Omental fat pad (tissue), 4 donors: ENCODE results near the gene NFATC4. TPM values are rescaled to one million over a fixed set of nuclear protein-coding genes. Genes with fewer than 3 reads are reported as not detected.
"Not testable (repeated sequence)": the region's sequence is repeated elsewhere in the genome, so short reads cannot be mapped to it uniquely, and the experiment has no call there.

Source experiments
- ATAC-seq: fragments of 150-250 bp; one replicate; pipeline ENCODE4 v1.9.1; 2016; ENCODE audit warnings: mild to moderate bottlenecking, moderate library complexity; ENCODE audit not compliant: low FRiP score
- DNase-seq: peaks from one replicate; pipeline ENCODE4 v3.0.0-alpha.2; 2019; ENCODE audit warnings: low spot score
- CTCF ChIP-seq, 3 donors: fragments of 450-650 bp; IDR thresholded peaks; one replicate each; pipeline ENCODE4 v1.5.1; 2016 to 2017; ENCODE audit warnings: antibody characterized with exemption in 3 of 3, mild to moderate bottlenecking in 3 of 3, moderate library complexity in 2 of 3
- total RNA-seq, 4 donors: library from RNA; depleted of rRNA; stranded (reverse); fragments of >200 nt; gene quantifications; one replicate each; pipeline ENCODE4 v1.1.0, GENCODE V29; 2016

The NFATC4 gene
- total RNA-seq, 4 donors from 2014 or later = 9.2 to 53.3 (median 23.3) TPM

- peak; percentile 76 for ATAC-seq
Measured at GRCh38 chr14:24366721-24367513, 1.1 kb upstream of the NFATC4 start.

GRCh38 chr14:24368212-24368561, 203 bp downstream of the NFATC4 start:
- TF ChIP-seq CTCF (IDR thresholded peaks at IDR 0.05) = no peak
- ATAC-seq = no peak
- no peak for DNase-seq

More at GRCh38 chr14:24366721-24367513, 1.1 kb upstream of the NFATC4 start:
- DNase-seq = peak; percentile 58
- no peak for TF ChIP-seq CTCF (IDR thresholded peaks at IDR 0.05)

- DNase-seq (no peak), ATAC-seq (no peak)
- no peak for TF ChIP-seq CTCF (IDR thresholded peaks at IDR 0.05)
Measured at GRCh38 chr14:24368562-24369252, 723 bp downstream of the NFATC4 start.

GRCh38 chr14:24369463-24369862, 1.5 kb downstream of the NFATC4 start:
- DNase-seq (no peak), ATAC-seq (no peak)
- TF ChIP-seq CTCF (IDR thresholded peaks at IDR 0.05) = no peak

- TF ChIP-seq CTCF (IDR thresholded peaks at IDR 0.05) = no peak
- DNase-seq (no peak), ATAC-seq (no peak)
Measured at GRCh38 chr14:24369907-24370687, 2.1 kb downstream of the NFATC4 start.

DNA sequence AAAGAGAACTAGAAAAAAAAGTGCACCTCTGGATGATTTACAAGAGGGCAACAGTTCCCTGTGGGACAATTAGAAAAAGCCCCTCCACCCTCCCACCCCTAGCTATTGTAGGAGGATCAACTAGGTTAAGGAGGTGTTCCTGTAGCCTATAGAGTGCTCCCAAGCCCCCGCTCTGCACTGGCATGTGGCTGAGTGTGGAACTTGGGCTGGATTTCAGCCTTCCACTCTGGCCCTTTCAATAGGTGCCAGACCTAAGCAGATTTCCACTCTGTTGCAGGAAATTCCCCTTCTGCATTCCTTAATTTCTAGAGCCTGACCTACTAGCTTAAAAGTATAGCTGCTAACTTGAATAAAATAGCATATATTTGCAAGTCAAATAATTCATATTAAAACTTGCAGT, 2.8 kb downstream of the NFATC4 start:
- TF ChIP-seq CTCF (IDR thresholded peaks at IDR 0.05) = no peak
- DNase-seq = no peak
- ATAC-seq = no peak

- ATAC-seq, DNase-seq: not testable (repeated sequence)
Measured at GRCh38 chr14:24371605-24372004, 3.6 kb downstream of the NFATC4 start.
